NCI-H2029 treated with DMSO at 0.1 percent for 48 hours (cell line): Measurements from ENCODE around the gene MARK1.

ENCODE experiments used
- DNase-seq: peaks from one replicate; lab custom pipeline; 2025; lab: John Stamatoyannopoulos, UW

The MARK1 gene

DNA sequence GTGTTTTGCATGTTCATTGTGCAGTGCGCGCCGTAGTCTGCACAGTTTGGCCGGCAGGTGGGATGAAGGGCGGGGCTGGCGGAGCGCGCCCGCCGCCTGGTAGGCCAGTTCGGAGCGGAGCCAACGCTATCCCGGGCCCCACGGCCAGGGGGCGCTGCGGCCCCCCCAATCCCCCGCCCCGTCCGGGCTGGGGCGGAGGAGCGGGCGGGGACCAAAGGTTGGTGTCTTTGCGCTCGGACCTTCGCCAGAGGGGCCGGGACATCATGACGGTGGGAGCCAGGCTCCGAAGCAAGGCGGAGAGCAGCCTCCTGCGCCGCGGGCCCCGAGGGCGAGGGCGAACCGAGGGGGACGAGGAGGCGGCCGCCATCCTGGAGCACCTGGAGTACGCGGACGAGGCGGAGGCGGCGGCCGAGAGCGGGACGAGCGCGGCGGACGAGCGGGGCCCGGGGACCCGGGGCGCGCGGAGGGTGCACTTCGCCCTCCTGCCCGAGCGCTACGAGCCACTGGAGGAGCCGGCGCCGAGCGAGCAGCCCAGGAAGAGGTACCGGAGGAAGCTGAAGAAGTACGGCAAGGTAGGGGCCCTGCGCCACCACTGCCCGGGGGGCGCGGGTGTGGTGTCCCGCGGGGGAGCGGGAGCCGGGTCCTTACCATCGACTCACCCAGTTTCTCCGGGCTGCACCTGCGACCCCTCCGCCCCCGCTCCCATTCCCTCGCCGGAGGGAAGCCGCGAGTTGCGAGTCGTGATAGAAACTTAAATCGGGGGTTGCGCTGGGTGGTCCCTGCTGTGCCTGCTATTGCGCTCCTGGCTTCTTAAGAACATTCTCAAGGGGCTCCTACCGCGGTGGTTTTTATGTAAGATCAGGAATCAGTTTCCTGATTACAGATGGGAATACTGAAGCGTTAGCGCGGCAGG is 162.5 kb downstream of the MARK1 start, which contains the start of gene C1orf115:
TSS of gene C1orf115 (plus strand) at position 224 of the 913 bp plus-strand sequence. CDS start at position 264, 40 bp downstream.
- peak; percentile 19 for DNase-seq

DNA sequence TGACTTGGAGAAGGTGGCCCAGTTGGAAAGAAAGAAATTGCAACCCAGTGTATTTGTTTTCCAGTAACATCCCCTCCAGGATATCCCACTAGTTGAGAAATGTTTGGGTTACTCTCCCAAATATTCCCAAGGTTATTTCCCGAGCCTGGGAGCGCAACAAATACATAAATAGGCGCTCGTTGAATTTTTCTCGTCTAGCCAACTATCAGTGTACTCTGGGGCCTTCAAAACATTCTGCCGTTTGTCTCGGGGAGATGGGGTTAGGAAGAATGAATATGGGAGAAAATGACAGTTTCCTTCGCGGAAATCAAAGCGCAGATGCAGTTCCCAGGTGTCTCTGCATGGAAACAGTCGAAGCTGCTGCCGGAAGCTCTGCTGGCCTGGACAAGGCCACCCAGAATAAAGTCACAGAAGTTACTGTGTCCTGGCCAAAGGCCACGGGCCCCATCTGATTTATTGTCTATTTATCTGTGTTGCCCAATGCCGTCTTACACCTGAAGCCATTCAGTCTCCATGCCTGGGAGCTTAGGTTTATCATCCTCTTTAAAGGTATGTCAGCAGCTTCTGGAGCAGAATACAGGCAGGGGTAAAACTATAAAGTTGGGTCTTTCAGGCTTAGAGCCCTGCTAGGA is 163.2 kb downstream of the MARK1 start:
- no peak for DNase-seq

DNA sequence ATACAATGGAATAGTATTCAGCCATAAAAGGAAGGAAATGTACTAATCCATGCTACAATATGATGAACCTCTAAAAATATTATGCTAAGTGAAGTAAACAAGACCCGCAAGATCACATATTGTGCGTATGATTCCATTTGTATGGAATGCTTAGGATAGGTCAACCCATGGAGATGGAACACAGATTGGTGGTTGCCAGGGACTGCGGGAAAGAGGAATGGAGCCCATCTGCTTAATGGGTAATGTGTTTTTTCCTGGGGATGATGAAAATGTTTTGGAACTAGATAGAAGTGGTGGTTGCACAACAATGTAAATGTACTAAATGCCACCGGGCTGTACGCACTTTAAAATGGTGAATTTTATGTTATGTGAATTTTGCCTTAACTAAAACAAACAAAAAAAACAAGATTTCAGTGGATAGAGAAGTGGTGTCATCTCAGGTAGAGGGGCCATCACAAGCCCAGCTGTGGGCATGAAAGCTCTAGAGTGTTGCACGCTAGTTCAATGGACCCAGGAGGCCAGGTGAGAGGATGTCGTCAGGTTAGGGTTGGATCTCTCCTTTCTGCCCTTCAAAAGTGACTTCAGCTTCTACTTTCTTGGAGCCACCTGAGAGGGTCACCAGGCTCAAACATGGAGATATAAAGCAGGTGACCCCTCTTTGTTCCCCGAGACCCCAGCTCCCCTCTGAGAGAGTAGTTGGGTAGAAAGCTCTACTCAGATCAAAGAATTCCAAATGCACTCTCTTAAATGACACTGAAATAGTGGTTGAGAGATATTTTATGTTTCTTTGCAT is 164.7 kb downstream of the MARK1 start:
- DNase-seq, result no peak

DNA sequence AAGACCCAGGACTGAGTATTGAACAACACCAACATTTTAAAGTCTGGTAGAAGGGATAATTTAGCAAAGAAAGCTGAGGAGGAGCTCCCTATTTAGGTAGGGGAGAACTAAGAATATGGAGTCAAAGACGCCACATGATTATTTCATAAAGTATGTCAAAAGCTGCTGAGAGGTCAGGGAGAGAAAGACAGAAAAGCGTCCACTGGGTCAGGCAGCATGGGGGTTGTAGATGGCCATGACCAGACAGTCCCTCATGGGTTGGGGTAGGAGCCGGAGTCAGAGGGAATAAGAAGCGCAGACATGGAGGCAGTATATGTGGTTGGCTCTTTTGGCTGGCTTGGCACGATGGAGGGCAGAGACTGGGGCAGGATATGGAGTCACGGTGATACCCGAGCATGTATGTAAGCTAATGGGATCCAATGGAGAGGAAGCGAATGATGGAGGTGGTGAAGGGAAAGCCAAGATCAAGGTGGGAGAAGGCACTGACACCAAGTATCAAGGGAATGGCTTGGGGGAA is 167.0 kb downstream of the MARK1 start:
- no peak for DNase-seq

DNA sequence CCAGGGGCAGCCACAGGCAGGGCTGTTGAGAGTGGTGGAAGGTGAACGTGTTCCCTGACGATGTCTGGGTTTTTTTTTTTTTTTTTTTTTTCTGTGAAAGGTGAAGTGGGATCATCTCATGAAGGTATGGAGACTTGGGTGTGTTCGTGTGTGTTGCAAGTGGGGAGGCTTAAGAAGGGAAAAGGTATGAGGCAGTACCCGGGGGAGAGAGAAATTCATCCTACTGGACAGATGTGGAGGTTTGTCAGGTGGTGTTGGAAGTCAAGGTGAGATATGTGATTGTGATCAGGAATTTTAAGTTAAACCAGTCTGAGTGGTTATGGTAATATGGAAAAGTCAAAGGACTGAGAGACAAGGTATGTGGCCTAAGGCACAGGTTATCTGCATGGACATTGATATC is 167.5 kb downstream of the MARK1 start:
- no peak for DNase-seq

DNA sequence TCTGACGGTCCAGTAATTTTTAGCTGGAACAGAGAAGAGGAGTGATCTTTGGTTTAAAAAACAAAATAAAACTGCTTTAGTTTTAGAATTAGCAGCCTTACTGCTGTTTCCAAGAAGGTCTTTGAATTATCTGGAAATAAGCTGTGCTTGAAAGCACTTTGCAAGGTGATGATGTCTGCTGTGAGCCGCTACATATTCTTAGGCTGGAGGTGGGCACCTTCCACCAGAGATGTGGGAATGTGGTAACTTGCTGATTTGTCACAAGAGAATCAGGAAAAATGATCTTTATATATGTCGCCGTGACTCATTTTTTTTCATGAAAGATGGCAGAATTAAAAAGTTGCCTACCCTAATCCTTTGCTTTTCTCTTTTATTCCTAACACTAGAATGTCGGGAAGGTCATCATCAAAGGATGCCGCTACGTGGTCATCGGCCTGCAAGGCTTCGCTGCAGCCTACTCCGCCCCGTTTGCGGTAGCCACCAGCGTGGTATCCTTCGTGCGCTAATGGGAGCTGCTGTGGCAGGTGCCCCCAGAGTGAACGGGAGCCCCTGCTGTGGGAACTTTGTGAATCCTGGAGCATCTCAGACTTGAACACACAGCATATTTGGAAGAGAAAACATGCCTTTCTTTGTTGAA is 168.4 kb downstream of the MARK1 start:
- no peak for DNase-seq

DNA sequence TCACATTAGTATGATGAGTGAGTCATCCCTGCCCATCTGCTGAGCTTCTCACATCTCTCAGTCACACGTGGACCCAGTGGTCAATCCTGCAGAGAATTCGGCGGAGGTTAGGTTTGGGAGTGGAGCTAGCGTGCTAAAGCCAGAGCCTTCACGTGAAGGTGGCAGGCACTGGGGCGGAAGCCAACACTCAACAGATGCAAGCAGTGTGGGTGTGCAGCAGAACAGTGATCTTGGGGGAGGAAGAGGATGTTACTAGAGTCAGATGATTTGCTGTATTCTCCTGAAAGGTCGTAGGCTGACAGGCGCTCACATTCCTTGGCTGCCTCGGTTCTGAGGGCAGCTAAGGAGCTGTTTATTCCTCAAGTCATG is 168.9 kb downstream of the MARK1 start:
- no peak for DNase-seq

DNA sequence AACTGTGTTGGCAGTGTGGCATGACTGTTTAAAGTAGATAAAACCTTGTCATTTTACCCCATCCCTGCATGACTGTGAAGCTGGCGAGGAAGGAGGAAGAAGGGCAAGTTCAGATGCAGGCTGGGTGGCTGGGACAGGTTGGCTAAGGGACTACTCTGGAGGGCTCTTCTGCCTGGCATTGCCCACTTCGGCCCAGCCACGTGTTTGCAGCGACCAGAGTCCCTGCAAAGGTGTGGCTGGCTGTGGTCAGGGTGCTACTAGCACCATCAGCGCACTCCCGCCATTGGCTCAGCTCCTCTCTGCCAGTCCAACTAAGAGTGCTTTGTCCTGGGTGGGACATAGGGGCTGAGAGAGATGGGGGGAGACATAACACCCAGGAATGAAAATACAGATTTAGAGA is 169.4 kb downstream of the MARK1 start:
- DNase-seq, result no peak

DNA sequence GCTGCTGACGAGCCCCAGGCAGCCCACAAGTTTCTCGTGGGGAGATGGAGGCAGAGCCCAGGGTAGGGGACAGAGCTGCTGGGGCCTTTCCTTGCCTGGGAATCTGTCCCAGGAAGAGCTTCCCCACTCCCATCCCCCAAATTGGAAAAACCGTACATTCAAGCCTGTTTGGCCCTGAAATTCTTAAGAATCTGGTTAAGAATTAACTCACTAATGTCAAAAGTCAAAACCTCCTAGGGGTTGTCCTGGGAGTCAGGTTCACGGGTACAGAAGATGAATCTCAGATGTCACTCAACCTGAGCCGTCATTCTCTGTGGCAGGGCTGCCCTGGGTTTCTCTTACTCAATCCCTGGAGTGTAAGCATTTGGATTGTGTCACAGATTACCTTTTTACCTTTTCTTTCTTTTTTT is 170.7 kb downstream of the MARK1 start:
- DNase-seq, result no peak

DNA sequence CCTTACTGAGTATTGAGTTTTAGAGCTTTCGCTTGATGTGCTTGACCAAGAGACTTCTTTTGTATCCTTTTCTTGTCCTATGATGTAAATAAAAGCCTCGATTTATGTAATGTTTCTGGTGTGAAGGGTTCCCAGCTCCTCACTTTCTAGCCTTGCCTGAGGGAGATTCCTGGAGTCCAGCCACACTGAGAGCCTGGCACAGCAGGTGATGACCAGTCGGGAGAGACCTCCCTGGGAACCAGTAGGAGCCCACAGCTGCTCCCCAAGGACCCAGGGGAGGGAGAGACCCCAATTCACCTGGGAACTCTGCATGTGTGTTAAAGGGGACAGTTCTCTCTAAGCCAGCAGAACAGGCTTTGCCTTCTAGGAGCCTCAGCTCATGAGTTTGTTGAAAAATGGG is 171.1 kb downstream of the MARK1 start:
- DNase-seq, result no peak

DNA sequence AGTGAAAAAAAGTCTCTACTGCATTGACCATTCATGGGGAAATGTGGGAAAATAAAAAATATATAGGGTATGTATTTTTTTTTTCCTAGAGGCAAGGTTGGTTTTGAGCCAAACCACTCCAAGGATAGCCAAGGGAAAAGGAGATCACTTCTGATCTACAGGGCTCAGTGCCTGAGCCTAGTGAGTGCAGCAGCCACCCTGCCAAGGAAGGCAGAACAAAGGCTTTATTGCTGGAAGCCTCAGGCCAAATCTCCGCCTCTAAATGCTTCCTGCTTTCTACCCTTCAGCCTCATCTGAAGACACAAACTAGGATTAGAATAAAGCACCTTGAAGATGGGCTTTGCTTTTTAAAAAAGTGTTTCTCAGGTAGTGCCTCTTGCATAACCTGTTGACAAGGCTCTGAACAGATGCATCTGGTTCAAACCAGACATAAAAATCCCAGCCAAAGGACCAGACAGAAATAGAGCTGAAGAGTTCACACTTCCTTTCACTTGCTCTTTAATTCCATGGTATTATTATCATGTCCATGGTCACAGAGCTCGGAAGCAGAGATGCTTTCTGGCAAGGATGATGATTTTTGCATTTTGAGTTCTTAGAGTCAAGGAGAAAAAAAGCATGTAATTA is 172.7 kb downstream of the MARK1 start:
- peak; percentile 44 for DNase-seq

DNA sequence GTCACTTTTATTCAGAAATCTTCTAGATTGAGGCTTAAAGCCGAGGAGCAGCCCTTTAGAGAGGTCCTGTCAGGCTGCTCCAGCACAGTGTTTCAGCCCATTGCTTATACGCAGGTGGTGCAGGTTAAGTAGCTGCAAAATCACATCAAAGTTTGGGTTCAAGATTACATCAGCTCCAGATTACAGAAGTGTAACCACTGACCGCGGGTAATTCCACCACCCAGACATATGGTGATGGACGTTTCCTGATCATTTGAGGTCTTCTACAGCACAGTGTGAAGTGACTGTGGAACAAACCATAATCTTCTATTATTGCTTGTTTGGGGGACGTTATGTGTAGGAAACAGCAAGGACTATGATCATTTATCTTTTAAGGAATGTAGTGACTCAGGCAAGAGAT is 174.0 kb downstream of the MARK1 start:
- no peak for DNase-seq

DNA sequence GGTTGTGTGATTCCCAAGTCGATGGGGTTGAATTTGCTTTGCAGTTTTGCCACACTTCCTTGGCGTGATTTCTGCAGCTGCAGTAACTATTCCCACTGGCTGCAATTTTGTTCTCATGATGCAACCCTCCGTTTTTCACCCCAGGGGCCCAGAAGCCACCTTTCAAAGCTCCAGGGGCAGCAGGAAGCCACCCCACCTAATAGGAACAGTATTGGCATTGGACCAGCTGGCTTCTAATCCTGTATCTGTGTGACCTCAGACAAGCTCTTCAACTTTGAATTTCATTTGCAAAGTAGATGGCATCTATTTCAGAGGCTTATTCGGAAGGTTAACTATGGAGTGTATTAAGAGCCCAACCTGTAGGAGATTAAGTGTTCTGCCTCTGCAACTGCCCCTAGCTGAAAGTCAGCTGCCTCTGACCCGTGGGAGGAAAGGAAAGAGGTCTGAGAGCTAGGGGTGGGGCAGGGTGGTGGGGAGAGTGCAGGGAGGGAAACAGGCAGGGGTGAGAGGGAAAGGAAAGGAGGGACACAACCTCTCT is 174.9 kb downstream of the MARK1 start:
- no peak for DNase-seq

DNA sequence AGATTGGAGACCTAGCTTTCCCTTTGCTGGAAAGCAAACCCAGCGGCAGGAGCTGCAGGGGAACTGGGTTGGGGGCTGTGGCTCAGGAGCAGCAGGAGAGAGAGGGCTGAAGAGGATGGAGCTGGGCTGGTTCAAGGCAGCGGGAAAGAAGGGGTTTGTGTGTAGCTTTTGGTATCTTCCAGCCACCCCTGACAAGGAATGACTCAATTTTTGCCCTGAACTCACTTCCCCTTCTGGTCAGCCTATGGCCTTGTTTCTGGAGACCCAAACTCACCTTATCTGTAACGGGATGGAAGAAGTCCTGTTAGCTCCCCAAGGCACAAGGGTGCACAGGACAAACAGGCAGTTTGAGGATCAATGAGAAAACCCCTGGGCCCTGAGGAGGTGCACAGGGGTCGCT is 175.4 kb downstream of the MARK1 start:
- no peak for DNase-seq

DNA sequence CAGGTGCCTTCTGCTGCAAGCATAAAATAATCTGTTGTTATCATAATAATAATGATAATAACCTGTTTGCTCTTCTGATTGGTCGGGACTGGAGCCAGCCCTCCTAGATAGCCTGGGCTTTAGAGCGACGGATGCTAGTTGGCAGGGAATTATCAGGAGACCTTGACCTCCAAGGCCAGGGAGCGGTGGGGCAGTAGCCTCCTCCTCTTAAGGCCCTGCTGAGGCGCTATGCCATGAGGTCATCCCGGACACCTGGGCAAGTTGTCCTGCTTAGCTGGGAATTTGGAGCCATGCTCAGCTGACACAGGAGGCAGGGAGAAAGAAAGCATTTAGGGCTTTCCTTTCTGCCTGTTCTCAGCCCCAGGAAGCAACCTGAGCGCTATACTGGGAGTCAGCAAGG is 177.8 kb downstream of the MARK1 start:
- DNase-seq, result no peak

DNA sequence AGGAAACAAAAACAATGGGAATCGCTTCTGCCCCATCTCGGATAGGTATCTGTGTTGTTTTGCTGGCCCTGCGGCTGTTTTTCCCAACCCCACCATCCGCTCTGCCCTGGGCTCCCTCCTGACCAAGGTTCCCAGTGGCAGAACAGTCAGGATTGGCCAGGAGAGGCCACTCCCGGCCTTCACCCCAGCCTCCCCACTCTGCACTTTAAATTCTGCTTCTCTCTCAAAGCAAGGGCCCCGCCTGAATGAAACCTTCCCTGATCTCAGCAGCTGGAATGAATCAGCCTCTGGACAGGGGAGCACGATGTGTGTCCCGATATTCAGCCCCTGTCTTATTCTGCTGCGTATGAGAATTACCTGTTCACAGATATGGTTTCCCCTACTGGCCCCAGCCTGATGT is 178.5 kb downstream of the MARK1 start:
- no peak for DNase-seq

DNA sequence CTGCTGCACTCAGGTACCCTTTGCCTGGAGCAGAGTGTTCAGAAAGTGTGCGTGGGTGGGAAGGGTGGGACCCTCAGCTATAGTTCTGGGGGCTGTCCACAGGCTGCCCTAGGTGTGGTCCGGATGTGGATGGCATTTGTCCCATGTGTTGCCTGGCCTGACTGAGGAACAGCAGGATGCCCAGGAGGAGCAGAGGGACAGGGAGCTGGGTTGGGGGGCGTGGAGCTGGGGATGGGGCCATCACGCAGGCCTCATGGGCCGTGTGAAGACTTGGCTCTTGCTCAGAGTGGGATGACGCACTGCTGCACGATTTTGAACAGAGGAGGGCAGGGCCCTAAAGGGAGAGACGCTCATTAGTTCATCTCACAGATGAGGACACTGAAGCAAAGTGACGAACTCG is 179.2 kb downstream of the MARK1 start:
- DNase-seq, result no peak

DNA sequence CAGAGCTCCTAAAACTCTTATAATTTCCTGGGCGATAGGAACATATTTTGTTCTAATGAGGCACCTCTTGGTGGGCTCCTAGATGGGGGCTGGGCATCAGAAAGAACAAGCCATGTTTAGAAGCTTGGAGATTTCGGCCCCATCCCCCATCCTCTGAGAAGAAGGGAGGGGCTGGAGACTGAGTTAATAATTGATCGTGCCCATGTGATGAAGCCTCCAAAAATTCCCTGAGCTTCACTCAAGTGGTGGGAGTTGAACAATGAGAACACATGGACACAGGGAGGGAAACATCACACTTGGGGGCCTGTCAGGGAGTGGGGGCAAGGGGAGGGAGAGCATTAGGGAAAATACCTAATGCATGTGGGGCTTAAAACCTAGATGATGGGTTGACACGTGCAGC is 180.3 kb downstream of the MARK1 start:
- DNase-seq, result no peak

DNA sequence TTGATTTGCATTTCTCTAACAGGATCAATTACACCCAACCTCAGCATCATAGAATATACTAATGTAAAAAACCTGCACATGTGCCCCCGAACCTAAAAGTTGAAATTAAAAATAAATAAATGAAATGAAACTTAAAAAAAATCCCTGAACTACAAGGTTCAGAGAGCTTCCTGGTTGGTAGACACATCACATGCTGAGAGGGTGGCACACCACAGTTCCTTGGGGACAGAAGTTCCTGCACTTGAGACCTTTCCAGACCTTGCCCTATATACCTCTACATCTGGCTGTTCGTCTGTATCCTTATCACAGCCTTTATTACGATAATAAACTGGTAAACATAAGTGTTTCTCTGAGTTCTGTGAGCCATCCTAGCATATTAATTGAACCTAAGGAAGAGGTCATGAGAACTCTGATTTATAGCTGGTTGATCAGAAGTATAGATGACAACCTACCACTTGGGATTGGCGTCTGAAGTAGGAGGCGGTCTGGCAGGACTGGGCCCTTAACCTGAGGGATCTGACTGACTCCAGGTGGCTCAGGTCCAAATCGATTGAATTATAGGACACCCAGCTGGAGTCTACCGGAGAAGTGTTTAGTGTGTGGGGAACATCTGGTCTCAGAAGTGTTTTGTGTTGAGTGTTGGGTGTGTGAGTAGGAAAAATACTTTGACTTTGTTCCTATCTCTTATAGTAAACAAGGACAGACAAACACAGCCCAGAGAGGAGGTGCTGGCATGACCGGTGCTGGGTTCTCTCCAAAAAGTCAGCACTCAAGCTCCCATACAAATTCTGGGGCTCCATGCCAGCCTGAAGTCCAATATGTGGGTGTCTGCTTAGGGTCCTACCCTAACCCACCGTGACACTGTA is 181.2 kb downstream of the MARK1 start:
- DNase-seq, result no peak

DNA sequence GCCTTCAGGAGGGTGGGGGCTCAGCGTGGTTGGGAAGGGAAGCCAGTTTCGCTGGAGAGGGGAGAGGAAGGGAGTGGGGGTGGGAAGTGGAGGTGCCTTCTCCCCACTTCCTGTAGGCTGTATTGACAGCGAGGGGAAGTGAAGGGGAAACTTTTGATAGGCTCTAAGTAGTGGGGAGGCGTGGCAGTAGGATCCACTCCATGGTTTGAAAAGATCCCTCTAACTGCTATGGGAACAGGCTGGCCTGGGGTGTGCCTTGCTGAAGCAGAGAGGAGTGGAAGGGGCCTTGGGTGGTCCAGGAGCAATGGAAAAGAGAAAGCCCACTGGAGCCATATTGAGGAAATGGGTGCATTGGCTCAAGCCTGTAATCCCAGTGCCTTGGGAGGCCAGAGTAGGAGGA is 182.4 kb downstream of the MARK1 start:
- DNase-seq, result no peak
